Measurements from ENCODE around the gene DYDC1. TPM values are rescaled to one million over a fixed set of nuclear protein-coding genes. Genes with fewer than 3 reads are reported as not detected.
"Not testable (repeated sequence)": the region's sequence is repeated elsewhere in the genome, so short reads cannot be mapped to it uniquely, and the experiment has no call there.

DYDC1 gene
- total and polyA plus RNA-seq, 5 experiments from 2014 or later = not detected

DNA sequence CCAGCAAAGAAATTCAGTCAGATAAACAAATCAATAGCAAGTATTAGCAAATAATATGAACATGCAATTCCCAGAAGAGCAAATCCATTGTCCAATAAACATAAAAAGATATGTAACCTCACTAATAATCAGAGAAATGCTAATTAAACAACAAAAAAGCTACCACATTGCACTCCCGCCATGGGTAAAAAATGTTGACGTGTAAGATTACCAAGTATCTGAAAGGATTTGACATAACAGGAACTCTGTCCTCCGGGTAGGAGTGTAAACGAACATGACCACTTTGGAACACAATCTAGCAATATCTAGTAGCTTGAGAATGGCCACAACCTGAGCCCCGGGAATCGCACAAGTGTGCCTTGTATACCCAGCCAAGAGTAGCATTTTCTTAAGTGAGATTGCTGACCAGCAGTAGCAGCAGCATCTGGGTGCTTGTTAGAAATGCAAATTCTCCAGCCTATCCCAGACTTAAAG lies 31.6 kb downstream of the DYDC1 start:
- ATAC-seq = no peak
- Mint-ChIP-seq H3K36me3 (no peaks in the 10 kb centered on the region), H3K27ac (no peak overlapping the region)

DNA sequence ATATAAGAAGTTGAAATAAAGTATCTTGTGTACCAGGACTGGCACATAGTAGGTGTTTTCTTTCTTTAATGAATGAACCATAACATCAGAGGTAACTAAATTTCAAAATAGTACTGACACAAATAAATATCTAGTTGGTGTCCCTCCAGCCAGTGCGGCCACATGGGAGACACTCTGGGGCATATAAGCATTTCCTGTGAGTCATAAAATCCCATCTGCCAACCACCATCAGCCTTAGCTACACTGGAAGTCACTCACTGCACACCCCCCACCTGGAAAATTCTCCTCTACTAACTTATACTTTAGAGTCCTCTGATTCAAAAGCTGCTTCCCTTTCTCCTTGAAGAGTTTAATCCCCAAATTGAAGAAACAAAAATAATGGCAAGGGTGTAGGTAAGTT lies 32.5 kb downstream of the DYDC1 start:
- Mint-ChIP-seq H3K4me1 (peaks cover 0 to 2% (median 0%) of the 10 kb centered on the region in 4 donors), H3K27me3 (peaks cover 0 to 4% (median 0%) of the 10 kb centered on the region in 5 donors), H3K9me3 (no peaks in the 10 kb centered on the region), H3K36me3 (no peaks in the 10 kb centered on the region), H3K27ac (no peak overlapping the region), H3K4me3 (no peak overlapping the region)
- ATAC-seq (no peak), DNase-seq (no peak)
- POLR2A ChIA-PET = no interaction called here

More for the DNA sequence above, 31.6 kb downstream of the DYDC1 start:
- DNase-seq = no peak
- H3K4me3 Mint-ChIP-seq = no peak overlapping the region
- H3K27me3 Mint-ChIP-seq = peaks cover 0 to 4% (median 0%) of the 10 kb centered on the region in 5 donors
- H3K9me3 Mint-ChIP-seq = no peaks in the 10 kb centered on the region
- peaks cover 0 to 2% (median 0%) of the 10 kb centered on the region in 4 donors for H3K4me1 Mint-ChIP-seq
- POLR2A ChIA-PET = no interaction called here

DNA sequence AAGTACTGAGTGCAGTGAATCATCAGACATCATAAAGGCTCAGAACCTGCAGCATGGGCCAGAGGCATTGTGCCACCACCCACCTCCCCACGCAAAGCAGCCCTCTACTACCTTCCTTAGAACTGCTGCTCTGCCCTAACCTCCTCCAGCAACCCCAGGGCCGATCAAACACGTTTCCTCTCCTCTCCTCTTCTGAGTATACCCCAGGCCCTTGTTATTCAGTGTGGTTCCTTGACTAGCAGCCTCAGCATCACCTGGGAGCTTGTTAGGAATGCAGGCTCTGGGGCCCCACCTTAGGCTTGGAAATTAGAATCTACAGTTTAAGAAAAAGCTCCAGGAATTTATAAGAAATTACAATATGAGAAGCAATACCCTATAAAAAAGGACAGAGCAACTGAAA lies 33.2 kb downstream of the DYDC1 start:
- H3K9me3 Mint-ChIP-seq = no peaks in the 10 kb centered on the region
- H3K4me3 Mint-ChIP-seq = no peak overlapping the region
- POLR2A ChIA-PET = no interaction called here
- no peak overlapping the region for H3K27ac Mint-ChIP-seq
- H3K36me3 Mint-ChIP-seq = no peaks in the 10 kb centered on the region
- DNase-seq (no peak), ATAC-seq (no peak)
- peaks cover 0 to 4% (median 0%) of the 10 kb centered on the region in 5 donors for H3K27me3 Mint-ChIP-seq
- peaks cover 0 to 2% (median 0%) of the 10 kb centered on the region in 4 donors for H3K4me1 Mint-ChIP-seq

DNA sequence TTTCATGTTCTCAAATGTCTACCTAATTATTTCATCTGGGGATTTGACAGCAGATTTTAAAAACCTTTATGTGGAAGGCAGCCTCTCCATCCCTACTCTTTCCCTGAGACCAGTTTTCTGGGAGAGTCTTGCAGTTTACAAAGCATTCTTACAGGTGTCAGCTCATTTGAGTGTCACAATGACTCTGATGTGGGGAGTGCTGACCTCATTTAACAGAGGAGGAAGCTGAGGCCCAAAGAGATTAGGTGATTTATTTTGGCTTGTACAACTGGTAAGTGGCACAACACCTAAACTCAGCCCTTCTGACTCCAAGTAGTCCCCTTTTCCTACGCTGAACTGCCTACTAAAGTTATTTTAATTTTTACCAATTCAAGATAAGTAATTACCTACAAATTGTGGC lies 33.8 kb downstream of the DYDC1 start:
- no peak overlapping the region for H3K27ac Mint-ChIP-seq
- no peaks in the 10 kb centered on the region for H3K9me3 Mint-ChIP-seq
- H3K4me1 Mint-ChIP-seq = peaks cover 0 to 2% (median 0%) of the 10 kb centered on the region in 4 donors
- POLR2A ChIA-PET = no interaction called here
- DNase-seq (no peak), ATAC-seq (no peak)
- no peak overlapping the region for H3K4me3 Mint-ChIP-seq
- no peaks in the 10 kb centered on the region for H3K36me3 Mint-ChIP-seq
- H3K27me3 Mint-ChIP-seq = peaks cover 0 to 4% (median 0%) of the 10 kb centered on the region in 5 donors

DNA sequence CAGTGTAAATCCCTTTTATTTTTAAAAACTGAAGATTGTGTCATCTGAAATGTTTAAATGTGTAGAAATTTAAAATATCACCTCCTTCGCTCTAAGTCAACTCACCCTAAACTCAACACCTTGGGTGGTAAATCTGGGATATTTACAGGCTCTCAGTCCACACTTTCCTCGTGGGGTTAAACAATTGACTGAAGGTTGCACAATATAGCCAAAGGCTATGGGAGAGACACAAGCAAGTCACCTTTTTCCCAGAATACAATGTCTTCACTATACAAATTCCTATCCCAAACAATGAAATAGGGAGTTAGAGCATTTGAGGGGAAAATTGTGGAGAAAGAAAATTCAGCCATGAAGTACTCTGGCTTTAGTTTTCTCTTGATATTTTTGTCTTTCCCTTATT lies 34.4 kb downstream of the DYDC1 start:
- Mint-ChIP-seq H3K4me3 (no peak overlapping the region), H3K27ac (no peak overlapping the region), H3K27me3 (peaks cover 0 to 6% (median under 1%) of the 10 kb centered on the region in 5 donors), H3K9me3 (no peaks in the 10 kb centered on the region), H3K36me3 (no peaks in the 10 kb centered on the region), H3K4me1 (peaks cover 0 to 2% (median 0%) of the 10 kb centered on the region in 4 donors)
- POLR2A ChIA-PET = no interaction called here
- no peak for DNase-seq
- no peak for ATAC-seq

DNA sequence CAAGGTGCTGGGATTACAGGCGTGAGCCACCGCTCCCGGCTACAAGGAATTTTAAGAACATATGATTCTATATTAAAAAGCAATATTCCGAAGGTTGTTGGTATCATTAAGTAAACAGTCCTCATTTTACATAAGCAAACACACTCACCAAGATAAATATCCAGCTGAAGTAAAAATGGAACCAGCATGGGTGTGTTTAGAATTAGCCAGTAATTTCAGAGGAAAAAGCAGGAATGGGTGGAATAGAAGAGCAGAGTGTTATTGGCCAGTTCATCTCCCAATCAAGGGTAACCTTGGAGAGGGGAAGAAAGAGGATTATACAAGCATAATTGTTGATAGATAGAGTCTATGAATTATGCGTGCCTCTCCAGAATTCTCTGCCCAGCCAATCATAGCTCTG lies 35.4 kb downstream of the DYDC1 start:
- Mint-ChIP-seq H3K27me3 (peaks cover 0 to 8% (median 2%) of the 10 kb centered on the region in 5 donors), H3K4me3 (no peak overlapping the region), H3K36me3 (no peaks in the 10 kb centered on the region), H3K9me3 (no peaks in the 10 kb centered on the region), H3K27ac (no peak overlapping the region), H3K4me1 (peaks cover 0 to 2% (median 0%) of the 10 kb centered on the region in 4 donors)
- ATAC-seq (no peak), DNase-seq (no peak)
- POLR2A ChIA-PET = no interaction called here

DNA sequence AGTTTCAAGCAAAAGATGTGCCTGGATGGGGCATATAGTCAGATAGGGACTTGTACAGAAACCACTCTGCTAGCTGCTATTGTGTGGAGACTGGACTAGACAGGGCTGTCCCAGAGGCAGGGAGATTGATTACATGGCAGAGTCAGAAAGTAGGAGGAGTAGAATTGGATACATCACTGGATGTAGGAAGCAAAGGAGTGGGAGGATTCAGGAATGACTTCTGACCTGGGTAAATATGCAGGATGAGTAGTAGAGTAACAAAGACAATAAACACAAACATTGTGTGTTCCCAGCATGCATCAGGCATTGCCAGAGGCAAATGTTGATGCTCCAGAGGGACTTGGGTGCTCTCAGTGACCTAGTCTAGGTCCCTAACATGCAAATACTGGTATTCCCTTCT lies 36.2 kb downstream of the DYDC1 start:
- peak overlapping the region in 1 of 10 donors; percentile 56 for H3K27ac Mint-ChIP-seq
- no peaks in the 10 kb centered on the region for H3K36me3 Mint-ChIP-seq
- DNase-seq (no peak), ATAC-seq (no peak)
- no peak overlapping the region for H3K4me3 Mint-ChIP-seq
- peaks cover 0 to 8% (median 2%) of the 10 kb centered on the region in 5 donors for H3K27me3 Mint-ChIP-seq
- H3K4me1 Mint-ChIP-seq = peaks cover 0 to 2% (median 0%) of the 10 kb centered on the region in 4 donors
- POLR2A ChIA-PET = no interaction called here
- H3K9me3 Mint-ChIP-seq = no peaks in the 10 kb centered on the region

DNA sequence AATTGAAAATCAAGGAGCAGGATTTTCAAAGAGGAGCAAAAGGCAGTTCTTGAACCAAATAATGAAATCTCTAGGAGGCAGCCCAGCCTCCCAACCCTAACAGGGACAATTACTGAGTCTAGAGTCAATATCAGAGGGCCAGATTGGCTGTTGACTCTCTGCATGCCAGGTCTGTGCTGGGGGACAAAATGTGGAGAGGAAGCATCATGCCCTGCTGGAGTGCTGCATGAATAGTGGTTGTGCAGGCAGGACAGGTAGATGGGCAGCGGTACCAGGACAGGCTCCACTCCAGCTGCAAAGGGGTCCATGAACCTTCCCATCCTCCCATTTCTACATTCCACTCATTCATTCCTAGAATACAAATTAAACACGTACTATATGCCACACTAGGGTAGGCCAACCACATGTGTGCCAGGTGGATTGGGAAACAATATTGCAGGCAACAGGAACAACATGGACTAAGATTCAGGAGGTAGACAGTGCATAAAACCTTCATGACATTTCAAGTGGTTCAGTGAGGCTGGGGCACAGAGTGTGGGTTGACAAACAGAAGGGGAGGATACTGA lies 36.7 kb downstream of the DYDC1 start:
- POLR2A ChIA-PET = no interaction called here
- DNase-seq (no peak), ATAC-seq (no peak)
- Mint-ChIP-seq H3K4me1 (peaks cover 0 to 2% (median 0%) of the 10 kb centered on the region in 4 donors), H3K27me3 (peaks cover 0 to 8% (median 2%) of the 10 kb centered on the region in 5 donors), H3K36me3 (no peaks in the 10 kb centered on the region), H3K27ac (no peak overlapping the region), H3K9me3 (no peaks in the 10 kb centered on the region), H3K4me3 (no peak overlapping the region)

DNA sequence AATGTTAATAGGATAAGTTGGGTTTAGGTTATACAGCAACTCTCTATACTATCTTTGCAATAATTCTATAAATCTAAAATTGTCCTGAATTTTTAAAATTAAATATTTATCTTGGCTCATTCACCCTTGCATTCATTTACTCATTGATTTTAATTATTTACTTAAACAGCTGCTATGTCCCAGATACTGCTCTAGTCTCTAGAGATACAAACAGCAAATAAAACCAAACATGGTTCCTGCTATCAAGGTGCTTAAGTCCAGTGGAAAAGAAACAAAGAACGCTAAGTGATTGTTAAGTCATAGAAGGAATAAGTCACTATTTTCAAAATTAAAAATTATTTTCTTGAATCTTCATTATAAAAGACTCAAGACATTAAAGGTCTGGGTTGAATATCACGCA lies 37.2 kb downstream of the DYDC1 start:
- no peaks in the 10 kb centered on the region for H3K36me3 Mint-ChIP-seq
- peaks cover 0 to 2% (median 0%) of the 10 kb centered on the region in 4 donors for H3K4me1 Mint-ChIP-seq
- ATAC-seq (no peak), DNase-seq (no peak)
- POLR2A ChIA-PET = no interaction called here
- H3K9me3 Mint-ChIP-seq = no peaks in the 10 kb centered on the region
- H3K27ac Mint-ChIP-seq = no peak overlapping the region
- peaks cover 0 to 8% (median 2%) of the 10 kb centered on the region in 5 donors for H3K27me3 Mint-ChIP-seq
- no peak overlapping the region for H3K4me3 Mint-ChIP-seq

DNA sequence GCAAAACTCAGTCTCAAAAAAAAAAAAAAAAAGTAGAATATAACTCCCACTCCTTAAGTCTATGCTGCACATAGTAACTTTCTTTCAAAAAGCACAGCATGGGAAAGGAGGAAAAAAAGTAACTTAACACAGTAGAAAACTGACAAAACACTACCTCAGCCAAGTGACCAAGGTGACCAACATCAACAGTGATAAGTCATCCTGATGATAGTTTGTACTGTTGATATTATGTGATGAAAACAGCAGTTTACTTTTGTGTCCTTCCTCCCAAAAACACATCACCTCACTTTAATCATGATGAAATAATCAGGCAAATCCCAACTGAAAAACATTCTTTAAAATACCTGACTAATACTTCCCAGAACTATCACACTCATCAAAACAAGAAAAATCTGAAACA lies 37.8 kb downstream of the DYDC1 start:
- no peak overlapping the region for H3K27ac Mint-ChIP-seq
- H3K4me3 Mint-ChIP-seq = no peak overlapping the region
- no peaks in the 10 kb centered on the region for H3K9me3 Mint-ChIP-seq
- H3K4me1 Mint-ChIP-seq = peaks cover 0 to 2% (median 0%) of the 10 kb centered on the region in 4 donors
- POLR2A ChIA-PET = no interaction called here
- no peaks in the 10 kb centered on the region for H3K36me3 Mint-ChIP-seq
- ATAC-seq = no peak
- peaks cover 0 to 8% (median 2%) of the 10 kb centered on the region in 5 donors for H3K27me3 Mint-ChIP-seq
- no peak for DNase-seq

DNA sequence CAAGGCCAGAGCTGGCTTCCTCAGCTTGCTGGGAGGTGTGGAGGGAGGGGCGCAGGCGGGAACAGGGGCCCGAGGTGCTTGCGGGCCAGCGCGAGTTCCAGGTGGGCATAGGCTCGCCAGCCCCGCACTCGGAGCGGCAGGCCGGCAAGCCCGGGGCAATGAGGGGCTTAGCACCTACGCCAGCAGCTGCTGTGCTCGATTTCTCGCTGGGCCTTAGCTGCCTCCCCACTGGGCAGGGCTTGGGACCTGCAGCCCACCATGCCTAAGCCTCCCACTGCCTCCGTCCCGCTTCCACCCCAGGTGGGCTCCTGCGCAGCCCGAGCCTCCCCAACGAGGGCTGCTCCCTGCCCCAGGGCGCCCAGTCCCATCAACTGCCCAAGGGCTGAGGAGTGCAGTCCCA lies 41.2 kb downstream of the DYDC1 start:
- POLR2A ChIA-PET = no interaction called here
- Mint-ChIP-seq H3K4me3 (no peak overlapping the region), H3K9me3 (no peaks in the 10 kb centered on the region), H3K36me3 (no peaks in the 10 kb centered on the region), H3K27ac (no peak overlapping the region), H3K27me3 (peaks cover 0 to 8% (median 2%) of the 10 kb centered on the region in 5 donors), H3K4me1 (no peaks in the 10 kb centered on the region)
- no peak for ATAC-seq
- no peak for DNase-seq

DNA sequence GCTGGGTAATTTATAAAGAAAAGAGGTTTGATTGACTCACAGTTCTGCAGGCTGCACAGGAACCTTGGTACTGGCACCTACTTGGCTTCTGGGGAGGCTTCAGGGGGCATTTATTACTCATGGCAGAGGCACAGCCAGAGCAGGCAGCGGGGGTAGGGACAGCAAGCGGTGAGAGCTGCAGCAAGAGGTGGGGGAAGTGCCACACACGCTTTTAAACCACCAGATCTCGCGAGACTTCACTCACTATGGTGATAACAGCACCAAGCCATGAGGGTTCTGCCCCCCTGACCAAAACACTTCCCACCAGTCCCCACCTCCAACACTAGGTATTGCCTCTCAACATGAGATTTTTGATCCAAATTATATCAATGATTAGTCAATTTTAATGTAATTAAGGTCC lies 43.0 kb downstream of the DYDC1 start:
- Mint-ChIP-seq H3K4me1 (no peaks in the 10 kb centered on the region), H3K36me3 (no peaks in the 10 kb centered on the region), H3K4me3 (no peak overlapping the region), H3K27ac (no peak overlapping the region), H3K27me3 (peaks cover 0 to 8% (median 0%) of the 10 kb centered on the region in 5 donors), H3K9me3 (peaks cover 0 to 8% (median 0%) of the 10 kb centered on the region in 9 donors)
- POLR2A ChIA-PET = no interaction called here
- ATAC-seq = no peak
- no peak for DNase-seq

DNA sequence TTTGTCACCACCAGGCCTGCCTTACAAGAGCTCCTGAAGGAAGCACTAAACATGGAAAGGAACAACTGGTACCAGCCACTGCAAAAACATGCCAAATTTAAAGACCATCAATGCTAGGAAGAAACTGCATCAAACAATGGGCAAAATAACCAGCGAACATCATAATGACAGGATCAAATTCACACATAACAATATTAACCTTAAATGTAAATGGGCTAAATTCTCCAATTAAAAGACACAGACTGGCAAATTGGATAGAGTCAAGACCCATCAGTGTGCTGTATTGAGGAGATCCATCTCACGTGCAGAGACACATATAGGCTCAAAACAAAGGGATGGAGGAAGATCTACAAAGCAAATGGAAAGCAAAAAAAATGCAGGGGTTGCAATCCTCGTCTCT lies 50.6 kb downstream of the DYDC1 start:
- H3K27ac Mint-ChIP-seq, H3K4me3 Mint-ChIP-seq, DNase-seq, POLR2A ChIA-PET, ATAC-seq, H3K4me1 Mint-ChIP-seq: not testable (repeated sequence)
- Mint-ChIP-seq H3K27me3 (peaks cover 10 to 35% (median 13%) of the 10 kb centered on the region in 5 donors), H3K9me3 (peaks cover 0 to 76% (median 41%) of the 10 kb centered on the region in 9 donors), H3K36me3 (peaks cover 4 to 24% (median 8%) of the 10 kb centered on the region in 3 donors)

DNA sequence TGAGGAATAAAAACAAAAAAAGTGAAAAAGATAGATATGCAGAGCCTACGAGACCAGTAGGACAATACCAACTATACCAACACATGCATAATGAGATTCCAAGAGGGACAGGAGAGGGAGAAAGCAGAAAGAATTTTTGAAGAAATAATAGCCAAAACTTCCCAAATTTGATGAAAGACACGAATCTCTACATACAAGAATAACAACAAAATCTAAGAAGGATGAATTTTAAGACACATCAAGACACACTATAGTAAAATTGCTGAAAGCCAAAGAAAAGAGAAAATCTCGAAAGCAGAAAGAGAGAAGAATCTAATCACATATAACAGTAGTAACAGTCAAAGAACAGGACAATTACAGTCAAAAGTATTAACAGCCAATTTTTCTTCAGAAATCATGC lies 59.6 kb downstream of the DYDC1 start:
- H3K4me1 Mint-ChIP-seq = no peaks in the 10 kb centered on the region
- ATAC-seq (no peak), DNase-seq (no peak)
- POLR2A ChIA-PET = no interaction called here
- H3K9me3 Mint-ChIP-seq = peaks cover 18 to 63% (median 32%) of the 10 kb centered on the region in 9 donors
- no peak overlapping the region for H3K27ac Mint-ChIP-seq
- H3K36me3 Mint-ChIP-seq = peaks cover 0 to 25% (median 18%) of the 10 kb centered on the region in 3 donors
- H3K4me3 Mint-ChIP-seq = no peak overlapping the region
- H3K27me3 Mint-ChIP-seq = peaks cover 3 to 7% (median 6%) of the 10 kb centered on the region in 5 donors
